HG02763 (cell line): Measurements from ENCODE around the gene MAGI1.

Source experiments
- ATAC-seq: cut with Tn5 transposase; IDR thresholded peaks from one replicate; pipeline ENCODE4 v1.9.1; 2021; ENCODE audit warnings: mild to moderate bottlenecking, moderate library complexity; ENCODE audit not compliant: unreplicated experiment

The MAGI1 gene

DNA sequence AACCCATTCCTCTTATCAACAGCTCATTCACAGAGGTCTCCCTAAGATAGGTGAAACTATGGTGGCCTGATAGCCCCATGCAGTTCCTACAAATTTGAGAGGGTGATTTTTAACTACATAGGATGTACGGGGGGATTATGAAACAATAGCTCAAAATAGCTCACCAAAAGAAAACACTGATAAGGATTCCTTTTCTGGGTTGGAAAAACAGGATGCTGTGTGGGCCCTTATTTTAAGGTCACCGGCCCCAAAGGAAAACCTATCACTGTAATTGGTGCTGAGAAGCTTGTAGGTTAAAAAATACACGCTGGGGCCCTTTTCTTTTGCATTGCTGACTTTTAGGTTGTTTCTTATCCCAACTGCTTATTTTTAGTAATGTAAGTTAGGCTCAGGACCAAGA lies 627.4 kb downstream of the MAGI1 start:
- no peak for ATAC-seq

DNA sequence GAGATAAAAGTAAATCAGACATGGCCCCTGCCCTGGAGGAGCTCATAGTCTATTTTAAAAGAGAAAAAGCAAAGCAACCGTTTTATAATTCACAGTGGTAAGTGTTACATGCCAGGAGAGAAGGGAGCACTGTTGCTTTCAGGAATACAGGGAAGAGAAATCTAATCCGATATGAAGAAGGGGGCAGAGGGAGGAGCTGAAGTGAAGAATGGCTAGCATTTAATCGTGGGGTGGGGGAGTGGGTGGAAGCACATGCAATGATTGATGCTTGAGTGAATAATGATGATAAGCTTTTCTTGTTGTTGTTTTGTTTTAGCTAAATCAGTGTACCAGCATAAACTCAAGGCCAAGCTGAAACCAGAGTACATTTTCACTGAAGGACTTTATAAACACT lies 629.5 kb downstream of the MAGI1 start:
- no peak for ATAC-seq

DNA sequence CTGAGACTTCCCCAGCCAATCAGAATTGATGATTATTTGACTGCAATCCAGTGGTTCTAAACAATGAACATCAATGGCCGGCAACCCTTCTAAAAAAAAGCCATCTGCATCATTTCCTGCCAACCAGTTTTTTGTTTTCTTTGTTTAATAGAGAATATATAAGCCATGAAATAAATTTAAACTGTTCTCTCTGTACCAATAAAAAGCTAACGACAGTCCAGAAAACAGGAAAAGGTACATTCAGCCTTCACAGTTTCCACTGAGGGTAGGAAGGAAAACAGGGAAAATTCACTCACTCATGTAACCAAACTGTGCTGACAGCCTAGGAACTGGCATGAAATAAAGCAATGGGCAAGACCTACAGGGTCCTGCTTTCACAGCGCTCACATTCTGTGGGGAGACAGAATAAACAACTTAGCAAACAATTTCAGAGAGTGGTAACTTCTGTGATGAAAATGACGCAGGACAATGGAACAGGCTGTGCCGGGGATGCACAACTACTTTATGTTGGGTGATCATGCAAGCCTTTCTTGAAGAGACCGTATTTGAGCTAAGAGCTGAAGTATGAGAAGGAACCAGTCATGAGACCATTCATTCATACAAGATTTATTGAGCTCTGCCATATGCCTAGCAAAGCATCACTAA lies 630.1 kb downstream of the MAGI1 start:
- ATAC-seq, result no peak

DNA sequence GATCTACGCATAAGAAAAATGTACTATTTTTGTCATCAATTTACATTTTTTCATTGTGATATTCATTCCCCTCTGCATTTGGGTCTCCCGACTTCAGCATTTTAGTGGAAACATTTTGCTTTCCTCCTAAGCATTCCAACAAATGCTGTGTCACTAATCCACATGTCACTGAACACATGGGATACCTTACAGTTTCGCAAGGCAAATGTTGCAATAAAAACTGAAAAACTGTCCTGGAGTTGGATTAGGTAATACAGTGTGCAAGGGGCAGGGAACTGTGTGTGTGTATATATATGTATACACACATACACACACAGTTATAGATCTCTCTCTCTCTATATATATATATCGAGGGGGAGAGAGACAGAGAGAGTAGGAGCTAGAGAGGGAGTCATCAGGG lies 632.2 kb downstream of the MAGI1 start:
- ATAC-seq, result no peak

DNA sequence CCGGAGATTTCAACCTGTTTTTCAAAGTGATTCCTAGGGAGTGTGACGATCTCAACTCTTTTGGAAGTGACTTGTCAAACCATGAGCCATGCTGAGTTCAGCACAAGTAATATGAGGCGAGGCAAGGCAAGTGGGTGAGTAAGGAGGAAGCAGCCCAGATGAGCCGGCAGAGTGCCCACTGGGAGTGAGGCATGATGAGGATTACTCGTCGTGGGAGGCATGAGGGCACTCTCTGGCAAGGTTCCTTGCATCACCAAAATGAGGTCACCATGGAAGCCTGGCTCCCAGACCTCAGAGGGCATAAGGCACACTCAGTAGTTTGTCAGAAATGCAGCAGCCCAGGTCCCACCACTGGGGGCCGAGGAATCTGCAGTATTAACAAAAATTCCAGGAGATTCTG lies 636.1 kb downstream of the MAGI1 start:
- no peak for ATAC-seq

DNA sequence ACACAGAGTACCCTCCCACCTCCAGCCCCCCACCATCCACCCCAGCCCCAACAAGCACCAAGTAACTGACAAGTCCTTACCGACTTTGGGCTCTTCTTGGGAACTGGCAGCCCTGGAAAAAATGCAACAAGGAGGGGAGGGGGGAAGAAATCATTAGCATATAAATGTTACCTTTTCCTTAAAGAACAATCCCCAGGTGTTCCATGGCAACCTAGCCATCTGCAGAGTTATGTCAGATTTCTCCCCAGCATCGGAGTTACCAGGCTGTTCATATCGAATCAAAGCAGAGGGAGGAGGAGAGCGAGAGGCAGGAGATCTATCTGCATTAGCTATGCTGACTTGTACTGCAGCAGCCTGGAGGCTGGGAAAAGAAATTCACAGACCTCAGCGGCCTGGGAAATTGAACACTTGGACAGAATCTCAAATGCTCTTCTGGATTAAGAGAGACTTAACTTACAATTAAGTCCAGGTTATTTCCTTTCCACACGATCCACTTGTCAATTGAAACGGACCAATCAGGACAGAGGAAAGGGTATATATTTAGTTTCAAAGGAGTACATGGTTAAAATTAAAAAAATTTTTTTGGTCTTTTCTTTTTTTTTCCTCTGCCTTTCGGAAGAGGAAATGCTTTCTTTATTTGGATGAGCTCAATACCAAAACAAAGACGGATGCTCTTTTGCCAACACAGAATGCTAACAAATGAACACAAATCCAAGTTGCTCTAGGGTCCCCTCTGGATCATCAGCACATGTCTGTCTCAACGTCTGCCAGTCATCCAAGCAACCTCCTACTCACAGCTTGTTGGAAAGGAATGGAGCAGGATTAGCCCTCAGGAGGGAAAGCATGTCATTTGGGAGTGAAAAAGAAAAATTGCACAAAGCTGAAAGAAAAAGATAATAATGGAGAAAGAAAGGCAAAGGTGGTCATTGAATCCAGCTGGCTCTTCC lies 637.1 kb downstream of the MAGI1 start:
- no peak for ATAC-seq

DNA sequence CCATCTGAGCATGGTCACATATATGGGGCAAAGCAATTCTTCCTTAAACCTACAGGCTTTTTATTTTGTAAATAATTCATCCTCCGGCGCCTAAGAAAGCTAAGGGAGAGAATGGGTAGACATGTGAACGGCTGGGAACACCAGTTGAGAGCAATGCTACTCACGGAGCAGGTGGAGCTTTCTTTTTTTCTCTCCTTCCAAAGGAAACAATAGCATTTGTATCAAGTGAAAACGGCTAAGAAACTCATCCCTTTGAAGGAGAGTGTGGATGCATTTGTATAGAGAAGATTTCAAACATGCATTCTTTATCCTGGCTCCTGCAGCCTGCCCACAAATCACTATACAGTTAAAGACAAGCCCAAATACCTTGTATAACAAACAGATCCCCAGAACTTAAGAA lies 637.8 kb downstream of the MAGI1 start:
- no peak for ATAC-seq

DNA sequence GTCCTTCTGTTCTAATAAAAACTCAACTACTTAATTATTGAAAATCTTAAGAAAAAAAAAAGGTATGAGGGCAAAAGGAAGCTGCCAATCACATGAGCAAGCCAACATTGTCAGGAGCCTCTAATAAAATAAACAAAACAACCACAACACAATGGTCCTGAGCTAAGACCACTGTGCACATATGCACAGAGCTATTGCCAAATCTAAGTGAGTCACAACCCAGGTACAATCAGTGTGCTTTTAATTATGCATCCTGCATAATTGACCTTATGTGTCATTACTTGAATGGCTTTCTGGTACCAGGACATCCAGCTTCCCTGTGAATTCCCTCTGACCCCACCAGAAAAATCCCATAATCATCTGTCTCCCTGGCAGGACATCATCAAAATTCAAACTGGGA lies 639.8 kb downstream of the MAGI1 start:
- ATAC-seq, result no peak

DNA sequence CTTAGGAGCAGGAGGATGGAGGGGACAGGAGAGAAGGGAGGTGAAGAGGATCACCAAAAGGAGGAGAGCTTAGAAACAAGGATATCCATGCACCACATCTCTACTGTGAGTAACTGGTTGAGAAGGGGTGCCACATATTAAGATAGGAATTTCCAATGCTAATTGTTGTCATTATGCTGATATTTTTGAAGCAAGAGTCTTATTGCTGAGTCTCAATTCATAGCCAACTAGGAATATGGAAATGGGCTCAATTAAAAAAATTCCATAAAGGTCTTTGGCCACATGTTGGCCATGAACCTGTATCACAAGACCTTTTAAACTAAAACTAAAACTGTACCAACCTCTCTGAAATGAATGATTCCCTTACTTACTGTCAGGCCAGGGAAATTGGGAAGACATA lies 642.6 kb downstream of the MAGI1 start:
- ATAC-seq, result no peak

DNA sequence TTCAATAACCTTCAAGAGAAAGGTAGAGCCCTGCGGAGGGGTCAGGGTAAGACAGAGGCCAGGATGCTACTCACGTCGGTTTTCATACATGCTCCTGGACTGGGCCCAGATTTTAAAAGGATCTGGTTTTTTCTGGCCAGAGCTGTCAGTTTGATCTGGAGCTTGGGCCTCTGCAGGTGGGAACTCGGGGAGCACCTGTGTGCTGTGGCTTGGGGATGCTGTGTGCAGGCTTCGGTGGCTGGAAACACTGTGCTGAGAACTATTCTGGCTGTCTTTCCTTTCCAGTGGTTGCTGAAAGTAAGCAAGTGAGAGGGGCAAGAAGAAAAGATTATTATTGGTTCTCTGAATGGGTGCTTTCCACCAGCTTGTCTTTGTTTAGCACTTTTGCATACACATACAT lies 647.6 kb downstream of the MAGI1 start:
- no peak for ATAC-seq

DNA sequence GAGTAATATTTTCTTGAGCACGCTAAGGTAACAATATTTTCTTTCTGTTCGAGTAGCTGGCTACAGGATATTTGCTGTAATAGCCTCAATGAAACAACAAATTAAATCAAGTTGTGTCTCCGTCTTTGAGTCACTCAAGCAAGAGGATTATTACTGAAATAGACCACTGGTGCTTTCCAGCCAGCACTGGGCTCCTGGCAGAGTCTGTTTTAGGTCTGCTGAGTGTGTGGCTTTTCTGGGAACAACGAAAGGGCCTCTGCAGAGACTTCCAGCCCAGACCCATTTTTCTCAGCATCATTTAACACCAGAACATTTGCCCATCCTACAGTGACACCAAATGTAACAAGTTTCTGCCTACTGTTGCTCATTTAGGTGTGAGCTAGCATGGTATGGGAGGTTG lies 652.9 kb downstream of the MAGI1 start:
- no peak for ATAC-seq

DNA sequence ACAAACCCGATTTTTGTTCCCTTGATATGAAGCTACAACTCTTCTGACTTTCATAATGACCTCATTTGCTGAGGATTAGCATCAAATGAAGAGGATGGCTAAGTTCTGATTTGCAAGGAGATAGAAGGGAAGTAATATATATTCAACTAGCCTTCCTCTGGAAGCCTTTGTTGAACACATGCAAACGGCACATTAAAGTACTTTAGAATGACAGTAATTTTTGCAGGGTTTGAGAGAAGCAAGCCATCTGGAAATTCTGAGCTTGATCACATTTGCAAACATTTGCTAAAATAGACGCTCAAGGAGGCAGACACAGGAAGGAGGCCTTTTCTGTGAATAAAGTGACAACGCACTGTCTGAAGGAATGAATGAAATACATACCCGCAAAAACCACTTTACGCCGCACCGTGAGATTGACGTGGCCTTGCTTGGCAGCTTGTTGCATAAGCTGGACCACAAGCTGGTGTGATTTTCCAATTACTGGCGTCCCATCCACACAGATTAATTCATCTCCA lies 657.2 kb downstream of the MAGI1 start:
- ATAC-seq, result no peak

DNA sequence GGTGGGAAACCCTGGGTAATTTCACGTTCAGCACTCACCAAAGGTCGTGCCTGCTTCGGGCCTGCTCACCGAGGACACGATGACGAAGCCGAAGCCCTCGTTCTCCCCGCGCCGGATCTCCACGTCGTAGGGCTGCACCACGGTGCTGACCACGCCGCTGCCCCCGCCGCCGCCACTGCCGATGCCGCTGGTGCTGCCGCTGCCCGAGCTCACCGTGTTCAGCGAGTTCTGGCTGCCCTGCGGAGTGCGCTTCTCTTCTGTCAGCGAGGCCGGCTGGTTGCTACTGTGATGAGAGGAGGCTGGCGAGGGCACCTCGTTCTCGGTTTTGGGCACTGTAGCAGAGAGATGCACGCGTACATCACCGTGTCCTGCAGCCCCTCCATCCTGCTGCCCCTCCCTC lies 659.5 kb downstream of the MAGI1 start:
- ATAC-seq, result no peak

DNA sequence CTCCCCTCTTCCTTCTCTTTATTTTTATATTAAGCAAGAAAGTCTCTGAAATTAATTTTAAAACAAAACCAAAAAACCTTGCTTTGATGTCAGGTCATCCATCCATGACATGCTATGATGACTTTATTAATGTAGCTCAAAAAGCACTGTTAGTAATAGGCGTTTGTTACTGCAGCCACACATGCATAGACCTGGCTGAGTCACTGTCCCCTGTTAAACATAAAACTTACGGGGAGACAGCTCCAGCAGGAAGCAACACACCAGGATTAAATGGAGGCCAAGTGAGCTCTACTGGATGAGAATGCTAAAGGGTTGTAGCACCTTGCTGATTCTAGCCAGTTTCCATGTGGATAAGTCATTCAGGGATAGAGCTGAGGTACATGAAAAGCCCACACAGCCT lies 661.1 kb downstream of the MAGI1 start:
- ATAC-seq, result no peak

DNA sequence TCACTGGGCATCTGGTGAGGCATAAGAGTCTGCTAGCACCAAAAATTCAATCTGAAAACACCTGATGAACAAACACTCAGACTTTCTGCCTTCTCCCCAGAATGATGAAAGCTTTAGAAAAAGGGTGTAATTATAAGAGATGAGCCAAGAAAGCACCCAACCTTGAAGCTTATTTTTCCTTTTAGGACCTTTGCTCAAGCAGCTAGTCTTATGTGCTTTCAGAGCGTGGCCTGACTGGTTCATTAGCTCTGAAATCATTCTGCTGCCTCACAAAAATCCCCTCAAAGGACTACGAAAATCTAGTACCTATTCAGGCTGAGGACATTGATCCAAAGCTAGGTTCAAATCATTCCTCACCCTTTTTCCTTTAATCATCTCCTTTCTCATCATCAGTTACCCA lies 662.3 kb downstream of the MAGI1 start:
- ATAC-seq, result no peak

DNA sequence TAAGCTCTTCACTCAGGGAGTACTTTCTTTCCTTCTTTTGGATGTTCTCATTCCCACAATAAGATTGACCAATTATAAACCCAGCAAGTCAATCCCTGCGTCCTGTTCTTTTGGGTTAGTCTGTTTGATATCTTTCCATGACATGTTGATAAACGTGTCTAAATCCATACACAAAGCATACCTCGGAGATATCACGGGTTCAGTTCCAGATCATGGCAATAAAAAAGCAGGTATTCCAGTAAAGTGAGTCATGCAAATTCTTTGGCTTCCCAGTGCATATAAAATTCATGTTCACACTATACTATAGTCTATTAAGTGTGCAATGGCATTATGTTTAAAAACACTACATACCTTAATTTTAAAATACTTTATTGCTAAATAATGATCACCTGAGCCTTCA lies 667.7 kb downstream of the MAGI1 start:
- no peak for ATAC-seq

DNA sequence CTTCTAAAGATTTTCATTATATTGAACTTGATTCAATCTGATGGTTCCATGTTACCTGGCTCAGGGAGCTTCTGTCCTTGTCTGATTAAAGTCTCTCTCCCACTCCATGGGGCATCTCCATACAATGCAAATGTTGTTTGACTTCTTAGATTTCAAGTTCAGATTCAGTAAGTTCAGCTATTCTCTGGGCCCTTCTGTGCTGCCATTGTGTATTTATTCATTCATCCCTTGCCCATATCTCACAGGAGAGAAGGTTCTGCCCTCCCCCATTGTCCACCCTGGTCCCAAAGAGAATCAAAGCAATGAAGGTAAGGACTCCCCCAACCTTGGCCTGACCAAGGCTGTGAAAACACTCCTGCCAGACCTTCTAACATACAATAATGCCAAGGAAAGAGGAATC lies 669.9 kb downstream of the MAGI1 start:
- ATAC-seq, result no peak

DNA sequence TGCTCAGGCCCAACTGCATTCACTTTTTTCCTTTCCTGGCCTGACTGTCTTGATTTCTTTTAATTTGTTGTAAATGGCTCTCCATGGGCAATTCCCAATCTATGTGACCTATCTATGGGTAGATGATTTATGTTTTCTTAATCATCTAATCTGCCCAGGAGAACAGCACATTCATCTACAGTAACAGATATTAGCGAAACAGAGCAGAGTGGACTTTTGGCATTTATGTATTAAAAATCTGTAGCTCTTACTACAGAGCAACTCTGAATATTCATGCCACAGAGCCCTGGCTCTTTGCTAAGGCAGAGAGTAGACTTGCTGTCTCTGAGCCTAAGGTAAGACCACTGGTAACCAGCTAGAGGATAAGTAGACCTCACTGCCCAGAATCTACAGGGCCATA lies 676.0 kb downstream of the MAGI1 start:
- ATAC-seq, result no peak

DNA sequence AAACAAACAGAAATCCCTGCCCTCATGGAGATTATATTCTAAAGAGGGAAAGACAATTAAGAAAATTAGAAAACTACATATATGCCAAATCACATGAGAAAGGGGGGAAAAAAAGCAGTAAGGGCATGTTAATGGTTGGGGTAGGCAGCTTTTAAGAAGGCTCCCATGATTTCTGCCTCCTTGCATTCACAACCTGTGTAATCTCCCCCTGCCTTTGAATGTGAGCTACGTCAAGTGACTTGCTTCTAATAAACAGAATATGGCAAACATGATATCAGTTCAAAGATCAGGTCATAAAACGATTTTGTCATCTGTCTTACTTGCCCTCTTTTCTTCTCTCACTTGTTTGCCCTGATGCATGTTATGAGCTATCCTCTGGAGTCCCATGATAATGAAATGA lies 677.3 kb downstream of the MAGI1 start:
- no peak for ATAC-seq

DNA sequence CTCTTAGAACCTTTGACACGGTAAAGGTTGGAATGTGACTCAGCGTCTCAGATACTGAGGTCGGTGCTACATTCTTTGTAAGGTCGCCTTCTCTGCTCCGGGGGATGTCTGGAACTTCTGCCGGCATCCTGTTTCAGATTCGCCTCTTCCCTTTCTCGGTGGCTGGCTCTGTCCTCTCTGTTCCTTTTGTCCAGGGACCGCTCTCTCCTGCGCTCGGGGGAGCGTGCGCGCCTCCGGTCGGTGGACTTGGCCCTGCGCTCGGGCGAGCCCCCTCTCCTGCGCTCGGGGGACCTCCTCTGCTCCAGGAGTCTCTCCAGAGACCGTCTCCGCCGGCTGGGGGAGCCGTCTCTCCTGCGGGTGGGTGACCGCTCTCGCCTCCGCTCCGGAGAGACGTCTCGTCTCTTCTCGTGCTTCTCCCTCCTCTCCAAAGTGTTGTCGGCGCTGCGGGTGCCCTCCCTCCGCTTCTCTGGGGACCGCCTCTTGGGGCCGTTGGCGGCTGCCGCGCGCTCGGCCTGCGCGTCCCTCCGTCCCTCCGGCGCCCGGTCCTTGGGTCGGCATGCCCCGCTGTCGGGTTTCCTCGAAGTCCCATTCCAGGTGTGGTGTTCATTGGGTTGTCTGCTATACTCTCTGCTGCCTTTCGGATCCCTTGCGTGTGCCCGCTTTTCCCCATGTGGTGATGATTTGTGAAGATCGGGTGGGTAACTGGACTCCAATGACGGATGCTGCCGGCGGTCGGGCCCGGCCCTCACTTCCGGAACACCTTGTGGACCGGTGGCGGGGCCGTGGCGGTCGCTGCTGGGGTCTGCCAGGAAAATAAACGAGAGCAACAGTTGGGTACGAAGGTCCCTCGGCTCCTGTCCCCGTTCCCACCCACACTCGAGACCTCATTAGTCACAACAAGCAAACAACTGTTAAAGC lies 682.1 kb downstream of the MAGI1 start:
- ATAC-seq, result no peak

DNA sequence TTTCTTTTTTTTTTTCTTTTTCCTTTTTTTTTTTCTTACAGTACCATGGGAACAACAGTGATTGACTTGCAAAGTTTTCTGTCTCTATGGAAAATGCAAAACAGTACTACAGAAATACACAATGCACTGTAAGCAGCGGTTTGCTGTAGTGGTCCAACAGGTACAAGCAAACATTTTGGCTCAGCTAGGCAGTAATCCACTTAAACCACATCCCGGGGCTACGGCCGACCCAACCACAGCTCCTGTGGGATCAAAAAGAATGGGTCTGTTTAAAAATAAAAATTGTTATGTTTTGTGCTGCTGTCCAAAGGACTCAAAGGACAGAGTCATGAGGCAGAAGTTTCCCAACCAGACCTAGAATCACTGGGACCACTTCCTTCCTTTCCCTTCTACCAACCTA lies 683.8 kb downstream of the MAGI1 start:
- no peak for ATAC-seq
